Measurements from ENCODE around the gene LENEP.

The LENEP gene

GRCh38 chr1:154989195-154989860, 4.1 kb upstream of the LENEP start:
- POLR2A ChIA-PET: interaction anchor here (0.9 kb wide), 1 partner anchor 18 kb away, joined by 3 read pairs; the partner anchor contains the start of gene SHC1
- CTCF ChIA-PET: no interaction called here
- TF ChIP-seq ELF4 (IDR thresholded peaks at IDR 0.05) (no peak), FOXK2 (IDR thresholded peaks at IDR 0.05) (no peak), SP1 (IDR thresholded peaks at IDR 0.05) (no peak), HDGF (IDR thresholded peaks at IDR 0.05; ENCODE audit: borderline replicate concordance) (no peak), FOXM1 (IDR thresholded peaks at IDR 0.05; ENCODE audit: borderline replicate concordance) (no peak), ARNT (IDR thresholded peaks at IDR 0.05) (no peak), BHLHE40 (IDR thresholded peaks at IDR 0.05; ENCODE audit: borderline replicate concordance) (no peak), FOXA1 (IDR thresholded peaks at IDR 0.05) (no peak), SUZ12 (IDR thresholded peaks at IDR 0.05) (no peak), ZNF384 (IDR thresholded peaks at IDR 0.05) (no peak), LEF1 (IDR thresholded peaks at IDR 0.05; ENCODE audit: borderline replicate concordance) (no peak), PKNOX1 (IDR thresholded peaks at IDR 0.05) (no peak), L3MBTL2 (conservative IDR thresholded peaks at IDR 0.05) (no peak), CTBP1 (IDR thresholded peaks at IDR 0.05; ENCODE audit: borderline replicate concordance) (no peak), TARDBP (IDR thresholded peaks at IDR 0.05) (no peak), NFRKB (IDR thresholded peaks at IDR 0.05) (no peak)
- no peak for DNase-seq (ENCODE audit: extremely low spot score)

GRCh38 chr1:154990276-154990675, 3.1 kb upstream of the LENEP start:
- no peak for DNase-seq (ENCODE audit: extremely low spot score)
- POLR2A ChIA-PET: no interaction called here
- TF ChIP-seq ELF4 (IDR thresholded peaks at IDR 0.05) (no peak), SUZ12 (IDR thresholded peaks at IDR 0.05) (no peak), HDGF (IDR thresholded peaks at IDR 0.05; ENCODE audit: borderline replicate concordance) (no peak), TARDBP (IDR thresholded peaks at IDR 0.05) (no peak), LEF1 (IDR thresholded peaks at IDR 0.05; ENCODE audit: borderline replicate concordance) (no peak), CTBP1 (IDR thresholded peaks at IDR 0.05; ENCODE audit: borderline replicate concordance) (no peak), ARNT (IDR thresholded peaks at IDR 0.05) (no peak), FOXA1 (IDR thresholded peaks at IDR 0.05) (no peak), BHLHE40 (IDR thresholded peaks at IDR 0.05; ENCODE audit: borderline replicate concordance) (no peak), SP1 (IDR thresholded peaks at IDR 0.05) (no peak), NFRKB (IDR thresholded peaks at IDR 0.05) (no peak), L3MBTL2 (conservative IDR thresholded peaks at IDR 0.05) (no peak), ZNF384 (IDR thresholded peaks at IDR 0.05) (no peak), FOXK2 (IDR thresholded peaks at IDR 0.05) (no peak), FOXM1 (IDR thresholded peaks at IDR 0.05; ENCODE audit: borderline replicate concordance) (no peak), PKNOX1 (IDR thresholded peaks at IDR 0.05) (no peak)
- CTCF ChIA-PET: interaction anchor here (1.0 to 1.2 kb wide), 2 partner anchors 9 to 54 kb away, joined by 3 to 4 read pairs; no protein-coding TSS in a partner anchor

GRCh38 chr1:154992721-154993571, 440 bp upstream of the LENEP start:
- ChIA-PET CTCF (interaction anchor here (0.6 to 7.8 kb wide), 8 partner anchors 9 to 69 kb away, joined by 3 to 45 read pairs (median 6); partner anchors contain the start of genes FLAD1, PBXIP1 and PYGO2), POLR2A (interaction anchor here (0.7 to 3.6 kb wide), 7 partner anchors 9 to 202 kb away, joined by 3 to 34 read pairs (median 8); partner anchors contain the start of genes CKS1B, FLAD1, PYGO2 and SHC1)
- TF ChIP-seq SUZ12 (IDR thresholded peaks at IDR 0.05) (no peak), ARNT (IDR thresholded peaks at IDR 0.05) (no peak), HDGF (IDR thresholded peaks at IDR 0.05; ENCODE audit: borderline replicate concordance) (no peak), BHLHE40 (IDR thresholded peaks at IDR 0.05; ENCODE audit: borderline replicate concordance) (no peak), L3MBTL2 (conservative IDR thresholded peaks at IDR 0.05) (no peak), FOXM1 (IDR thresholded peaks at IDR 0.05; ENCODE audit: borderline replicate concordance) (no peak), CTBP1 (IDR thresholded peaks at IDR 0.05; ENCODE audit: borderline replicate concordance) (no peak), FOXA1 (IDR thresholded peaks at IDR 0.05) (no peak)
- DNase-seq (ENCODE audit: extremely low spot score): no peak

GRCh38 chr1:154994269-154994587, 842 bp downstream of the LENEP start:
- TF ChIP-seq SUZ12 (IDR thresholded peaks at IDR 0.05) (no peak), ARNT (IDR thresholded peaks at IDR 0.05) (no peak), CTBP1 (IDR thresholded peaks at IDR 0.05; ENCODE audit: borderline replicate concordance) (no peak), HDGF (IDR thresholded peaks at IDR 0.05; ENCODE audit: borderline replicate concordance) (no peak), FOXM1 (IDR thresholded peaks at IDR 0.05; ENCODE audit: borderline replicate concordance) (no peak), PKNOX1 (IDR thresholded peaks at IDR 0.05) (no peak), ELF4 (IDR thresholded peaks at IDR 0.05) (no peak), FOXA1 (IDR thresholded peaks at IDR 0.05) (no peak), TARDBP (IDR thresholded peaks at IDR 0.05) (no peak), BHLHE40 (IDR thresholded peaks at IDR 0.05; ENCODE audit: borderline replicate concordance) (no peak), FOXK2 (IDR thresholded peaks at IDR 0.05) (no peak), NFRKB (IDR thresholded peaks at IDR 0.05) (no peak), ZNF384 (IDR thresholded peaks at IDR 0.05) (no peak), SP1 (IDR thresholded peaks at IDR 0.05) (no peak), L3MBTL2 (conservative IDR thresholded peaks at IDR 0.05) (no peak), LEF1 (IDR thresholded peaks at IDR 0.05; ENCODE audit: borderline replicate concordance) (no peak)
- POLR2A ChIA-PET: interaction anchor here (0.8 to 3.6 kb wide), 13 partner anchors 11 to 200 kb away, joined by 3 to 34 read pairs (median 4); partner anchors contain the start of genes ADAM15, CKS1B, EFNA4 and FLAD1
- no peak for DNase-seq (ENCODE audit: extremely low spot score)
- CTCF ChIA-PET: interaction anchor here (1.5 to 7.8 kb wide), 6 partner anchors 11 to 67 kb away, joined by 3 to 45 read pairs (median 12); partner anchors contain the start of genes FLAD1 and PBXIP1

GRCh38 chr1:154994591-154994990, 1.2 kb downstream of the LENEP start:
- ChIA-PET CTCF (interaction anchor here (0.6 to 7.8 kb wide), 6 partner anchors 11 to 664 kb away, joined by 3 to 45 read pairs (median 11); partner anchors contain the start of genes FLAD1 and PBXIP1), POLR2A (interaction anchor here (0.8 to 3.6 kb wide), 13 partner anchors 11 to 200 kb away, joined by 3 to 34 read pairs (median 4); partner anchors contain the start of genes ADAM15, CKS1B, EFNA4 and FLAD1)
- no peak for TF ChIP-seq SP1 (IDR thresholded peaks at IDR 0.05)
- no peak for DNase-seq (ENCODE audit: extremely low spot score)

Data from HEK293T (cell line).